Peyer's patch (tissue), 4 donors: Measurements from ENCODE around the gene RHO.

Source experiments
- POLR2A ChIP-seq, 2 donors: fragments of 450-650 bp; IDR thresholded peaks; one replicate each; pipeline ENCODE4 v1.5.1; 2017; ENCODE audit warnings: antibody characterized with exemption in 2 of 2, mild to moderate bottlenecking in 2 of 2, moderate library complexity in 2 of 2
- TF ChIP-seq, protein P1 (sequence below), 6 experiments: fragments of 450-650 bp in 4 of 6; fragments of 200-600 bp in 2 of 6; sonication (generic) in 1 of 6; IDR thresholded peaks; one replicate each; pipeline ENCODE4 v1.5.1; 2017 to 2019; ENCODE audit warnings: antibody characterized with exemption in 6 of 6, mild to moderate bottlenecking in 3 of 6, moderate library complexity in 1 of 6

- TF ChIP-seq POLR2A (IDR thresholded peaks at IDR 0.05): no peak
- TF ChIP-seq, protein P1, sequence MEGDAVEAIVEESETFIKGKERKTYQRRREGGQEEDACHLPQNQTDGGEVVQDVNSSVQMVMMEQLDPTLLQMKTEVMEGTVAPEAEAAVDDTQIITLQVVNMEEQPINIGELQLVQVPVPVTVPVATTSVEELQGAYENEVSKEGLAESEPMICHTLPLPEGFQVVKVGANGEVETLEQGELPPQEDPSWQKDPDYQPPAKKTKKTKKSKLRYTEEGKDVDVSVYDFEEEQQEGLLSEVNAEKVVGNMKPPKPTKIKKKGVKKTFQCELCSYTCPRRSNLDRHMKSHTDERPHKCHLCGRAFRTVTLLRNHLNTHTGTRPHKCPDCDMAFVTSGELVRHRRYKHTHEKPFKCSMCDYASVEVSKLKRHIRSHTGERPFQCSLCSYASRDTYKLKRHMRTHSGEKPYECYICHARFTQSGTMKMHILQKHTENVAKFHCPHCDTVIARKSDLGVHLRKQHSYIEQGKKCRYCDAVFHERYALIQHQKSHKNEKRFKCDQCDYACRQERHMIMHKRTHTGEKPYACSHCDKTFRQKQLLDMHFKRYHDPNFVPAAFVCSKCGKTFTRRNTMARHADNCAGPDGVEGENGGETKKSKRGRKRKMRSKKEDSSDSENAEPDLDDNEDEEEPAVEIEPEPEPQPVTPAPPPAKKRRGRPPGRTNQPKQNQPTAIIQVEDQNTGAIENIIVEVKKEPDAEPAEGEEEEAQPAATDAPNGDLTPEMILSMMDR (IDR thresholded peaks at IDR 0.05): no peak
Observed at GRCh38 chr3:129577925-129578786, 49.7 kb downstream of the RHO start.
